Stimulated activated CD4-positive, alpha-beta T cell treated with anti-CD3 and anti-CD28 coated beads, Interleukin-15, amount 100 ng/mL, for 24 hours (primary cell): ENCODE measurements around the gene ADAMTS19.

ENCODE experiments used
- DNase-seq: peaks from one replicate; pipeline ENCODE4 v3.0.0-alpha.2; 2020

ADAMTS19 gene

DNA sequence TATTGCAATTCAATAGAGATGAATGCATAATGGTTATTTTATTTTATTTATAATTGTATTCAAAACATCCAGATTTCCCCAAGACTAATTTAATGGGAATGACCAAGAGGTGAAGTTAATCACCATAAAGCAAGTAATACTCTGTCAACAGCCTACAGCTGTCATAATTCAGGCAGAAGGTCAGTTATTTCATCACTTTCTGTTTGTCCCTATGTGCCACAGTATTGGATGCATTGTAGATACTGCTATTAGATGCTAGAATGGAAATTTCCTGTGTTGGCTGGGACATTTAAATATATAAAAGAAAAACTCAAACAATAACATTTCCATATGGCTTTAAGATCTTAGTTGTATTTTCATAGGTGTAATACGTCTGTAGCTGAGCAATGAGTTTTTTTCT is 231.1 kb downstream of the ADAMTS19 start:
- no peak for DNase-seq

GRCh38 chr5:129696636-129697035 is 236.5 kb downstream of the ADAMTS19 start:
- no peak for DNase-seq

GRCh38 chr5:129698661-129699060 is 238.6 kb downstream of the ADAMTS19 start:
- no peak for DNase-seq

DNA sequence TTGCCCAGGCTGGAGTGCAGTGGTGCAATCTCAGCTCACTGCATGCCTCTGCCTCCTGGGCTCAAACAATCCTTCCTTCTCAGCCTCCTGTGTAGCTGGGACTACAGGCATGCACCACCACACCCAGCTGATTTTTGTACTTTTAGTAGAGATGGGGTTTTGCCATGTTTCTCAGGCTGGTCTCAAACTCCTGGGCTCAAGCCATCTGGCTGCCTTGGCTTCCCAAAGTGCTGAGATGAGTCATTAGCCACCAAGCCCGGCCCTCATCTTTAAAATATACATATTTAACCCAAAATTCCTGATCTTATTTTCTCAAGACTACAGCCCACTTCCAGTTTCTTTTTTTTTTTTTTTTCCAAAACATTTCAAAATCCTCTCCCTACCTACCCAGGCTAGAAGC is 256.1 kb downstream of the ADAMTS19 start:
- no peak for DNase-seq

GRCh38 chr5:129716651-129717050 is 256.6 kb downstream of the ADAMTS19 start:
- no peak for DNase-seq

GRCh38 chr5:129717751-129718310 is 257.7 kb downstream of the ADAMTS19 start:
- DNase-seq = no peak

GRCh38 chr5:129718471-129719090 is 258.5 kb downstream of the ADAMTS19 start:
- DNase-seq = no peak

- DNase-seq = no peak
Measured at GRCh38 chr5:129724222-129724621, 264.1 kb downstream of the ADAMTS19 start.

DNA sequence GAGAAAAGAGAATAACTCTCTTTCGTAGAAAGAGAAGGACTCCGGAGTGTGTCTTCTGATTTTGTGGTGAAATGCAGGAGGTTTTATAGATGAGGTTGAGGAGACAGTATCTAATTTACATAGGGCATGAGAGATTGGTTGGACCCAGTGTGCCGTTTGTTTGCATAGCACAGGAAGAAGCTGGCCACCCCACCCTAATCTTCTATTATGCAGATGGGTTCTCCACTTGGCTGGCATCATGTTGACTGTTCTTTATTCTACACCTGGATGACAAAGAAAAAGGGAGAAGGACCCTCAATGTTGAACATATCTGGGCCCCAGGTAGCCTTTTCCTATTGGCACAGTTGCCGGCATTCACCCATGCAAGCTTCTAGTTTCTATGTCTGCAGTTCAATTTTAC is 264.5 kb downstream of the ADAMTS19 start:
- DNase-seq = no peak

GRCh38 chr5:129739773-129740172 is 279.7 kb downstream of the ADAMTS19 start:
- DNase-seq = no peak

DNA sequence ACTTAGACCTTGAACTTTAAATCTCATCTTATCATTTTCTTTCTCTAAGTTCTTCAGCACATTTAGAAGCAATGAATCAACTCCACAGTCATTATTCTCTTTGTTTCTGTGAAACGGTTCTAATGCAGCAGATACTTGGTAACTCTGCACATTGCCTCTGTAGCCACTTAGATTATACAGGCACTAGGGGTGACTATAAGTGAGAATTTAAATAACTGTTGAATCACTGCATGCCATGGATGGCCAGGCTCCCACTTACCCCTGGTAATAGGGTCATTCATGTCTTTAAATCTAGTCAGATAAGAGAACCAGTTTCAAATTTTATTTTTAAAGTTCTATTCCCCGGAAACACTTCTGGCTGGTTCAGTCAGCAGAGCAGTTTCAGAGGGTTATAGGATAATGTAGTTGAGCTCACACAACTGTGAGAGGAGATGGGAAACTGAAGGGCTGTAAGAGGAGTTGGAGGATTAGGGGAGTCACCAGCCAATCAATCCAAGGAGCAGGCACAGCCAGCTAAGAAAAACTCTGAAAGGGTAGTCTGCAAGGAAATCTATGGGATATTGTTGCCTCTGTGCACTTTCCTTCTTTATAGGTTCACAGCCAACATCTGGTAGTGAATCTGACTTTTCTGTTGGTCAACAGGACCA is 283.6 kb downstream of the ADAMTS19 start:
- no peak for DNase-seq

- DNase-seq = no peak
Measured at GRCh38 chr5:129745997-129746396, 285.9 kb downstream of the ADAMTS19 start.

DNA sequence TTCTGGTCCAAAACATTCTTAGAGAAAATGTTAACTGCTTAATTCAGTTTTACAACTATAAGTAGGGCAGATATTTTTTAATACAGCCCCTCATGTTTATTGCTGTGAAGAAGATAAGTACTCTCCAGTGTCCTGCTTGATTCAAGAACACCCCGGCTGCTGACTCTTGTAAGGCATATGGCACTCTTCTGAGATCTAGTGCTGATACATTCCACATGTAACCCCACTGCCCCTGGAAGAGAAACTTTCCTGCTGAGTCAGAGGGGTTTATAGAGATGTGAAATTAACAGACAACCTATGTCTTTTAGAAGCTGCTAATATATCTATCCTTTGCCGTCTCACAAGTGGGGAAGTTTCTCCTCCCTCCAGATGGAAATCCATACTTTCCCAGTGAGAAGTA is 286.8 kb downstream of the ADAMTS19 start:
- no peak for DNase-seq

GRCh38 chr5:129747572-129748407 is 287.7 kb downstream of the ADAMTS19 start, which contains the start of gene MINAR2:
Gene MINAR2, plus strand, starts transcription at chr5:129748094. Its CDS starts 97 bp downstream, at chr5:129748191.
- DNase-seq = no peak

DNA sequence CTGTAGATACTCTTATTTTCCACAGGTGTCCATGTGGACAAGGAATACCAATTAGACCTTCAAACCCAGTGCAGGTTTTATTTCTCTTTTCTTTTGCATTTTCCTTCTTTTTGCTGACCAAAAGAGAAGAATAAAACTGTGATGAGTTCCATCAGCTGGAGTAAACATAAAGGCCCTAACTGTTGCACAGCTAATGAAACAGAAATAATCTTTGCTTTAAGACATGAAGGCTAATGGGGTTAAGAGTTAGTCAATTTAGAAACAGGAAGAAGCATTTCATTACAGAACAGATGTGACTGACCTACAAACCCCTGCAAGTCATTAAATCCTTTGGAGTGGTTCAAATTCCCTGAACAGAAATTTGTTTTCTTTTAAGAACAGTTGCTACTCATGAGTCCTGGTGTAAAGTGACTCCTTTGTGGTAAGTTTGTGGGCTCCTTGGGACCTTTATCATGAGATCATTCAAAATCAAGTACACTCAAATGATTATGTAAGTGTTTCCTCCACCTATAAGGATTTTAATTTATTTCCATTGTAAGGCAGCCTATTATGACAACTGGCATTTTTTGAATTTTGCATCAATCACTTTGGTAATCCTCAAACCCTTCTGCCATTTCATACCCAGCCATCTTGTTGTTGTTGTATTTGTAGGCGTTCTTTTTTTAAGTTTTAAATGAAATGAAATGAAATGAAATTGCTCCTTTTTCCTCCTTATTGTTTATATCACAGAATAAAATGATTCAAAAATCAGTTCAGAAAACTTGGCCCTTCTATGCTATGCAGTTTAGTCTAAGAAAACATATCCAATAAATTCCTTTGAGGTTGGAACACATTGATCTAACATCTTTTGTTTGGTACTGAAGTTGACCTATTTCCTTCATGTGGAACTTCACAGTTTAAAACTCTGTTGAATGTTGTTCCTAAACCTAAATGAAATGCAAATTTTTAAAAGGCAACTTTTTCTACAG is 289.1 kb downstream of the ADAMTS19 start:
- no peak for DNase-seq

- DNase-seq = no peak
Measured at GRCh38 chr5:129760636-129761325, 300.7 kb downstream of the ADAMTS19 start.

GRCh38 chr5:129763651-129764050 is 303.6 kb downstream of the ADAMTS19 start:
- no peak for DNase-seq

DNA sequence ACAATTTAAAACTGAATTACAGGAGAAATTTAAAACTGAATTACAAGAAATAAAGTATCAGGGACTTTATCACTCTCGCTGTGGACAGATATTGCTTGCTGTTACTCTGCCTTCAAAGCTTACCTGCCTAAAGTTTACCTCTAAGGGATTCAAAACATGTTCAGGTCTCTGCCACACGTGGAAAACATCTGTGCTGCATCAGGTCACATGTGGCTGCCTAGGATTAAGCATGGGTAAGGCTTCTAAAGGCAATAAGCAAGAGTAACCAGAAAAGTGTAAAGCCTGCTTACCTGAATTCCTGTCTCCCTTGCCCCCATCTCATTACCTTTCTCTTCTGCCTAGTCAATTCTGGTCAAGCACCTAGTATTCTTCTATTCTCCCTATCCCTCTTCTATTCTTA is 306.7 kb downstream of the ADAMTS19 start:
- no peak for DNase-seq

DNA sequence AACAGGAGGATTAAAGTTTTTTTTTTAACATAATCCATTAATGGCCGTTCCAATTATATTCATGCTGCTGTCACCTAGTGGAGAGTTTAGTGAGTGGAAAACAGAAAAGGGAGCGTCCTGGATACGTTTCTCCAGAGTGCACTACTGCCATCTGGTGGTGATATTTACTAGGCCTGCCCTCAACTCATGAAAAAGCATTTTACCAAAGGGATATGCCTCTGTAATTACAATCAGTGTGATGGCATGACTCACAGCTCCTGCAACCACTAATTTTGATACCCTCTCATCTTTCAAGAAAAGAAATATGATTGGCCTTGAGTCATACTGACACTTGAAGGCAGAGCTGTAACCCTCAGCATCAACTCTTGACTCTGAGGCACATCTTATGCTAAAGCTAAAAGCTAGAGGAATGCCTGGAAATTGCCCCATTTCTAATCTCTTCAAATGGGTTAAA is 307.9 kb downstream of the ADAMTS19 start:
- DNase-seq = peak; percentile 75

- DNase-seq = no peak
Measured at GRCh38 chr5:129768735-129769134, 308.6 kb downstream of the ADAMTS19 start.

DNA sequence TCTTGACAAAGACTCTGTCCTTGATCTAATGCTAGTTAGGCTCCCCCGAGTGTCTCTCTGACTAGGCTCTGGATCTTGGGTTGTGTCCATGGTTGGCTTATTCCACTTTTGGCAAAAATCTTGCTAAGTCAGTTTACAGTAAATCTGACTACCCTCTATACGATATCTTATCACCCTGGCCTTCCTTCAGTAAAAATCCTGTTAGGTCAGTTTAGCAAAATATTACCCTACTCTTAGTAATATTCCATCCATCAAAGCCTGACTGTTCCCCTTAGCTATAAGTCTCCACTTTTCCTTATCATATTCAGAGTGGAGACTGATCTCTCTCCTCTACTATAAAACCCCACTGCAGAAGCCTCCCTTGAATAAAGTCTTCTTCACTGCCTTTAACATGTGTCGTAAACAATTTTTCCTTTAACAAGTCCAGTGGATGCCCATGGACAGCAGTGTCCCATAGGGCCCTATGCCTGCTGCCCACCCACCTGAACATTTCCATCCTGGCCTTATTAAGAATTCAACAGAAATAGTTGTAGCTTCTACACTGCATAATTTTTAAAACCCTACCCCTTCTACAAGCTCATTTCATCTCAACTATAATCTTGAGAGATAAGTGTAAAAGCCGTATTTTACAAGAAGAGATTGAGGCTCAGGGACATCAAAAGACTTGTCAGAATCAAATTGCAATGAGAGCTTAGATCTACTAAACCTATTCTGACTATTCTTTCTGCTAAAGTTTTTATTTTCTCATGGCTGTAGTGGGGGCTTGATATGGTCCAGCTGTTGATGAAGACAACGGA is 310.1 kb downstream of the ADAMTS19 start:
- DNase-seq = no peak
